ENCODE results near the gene NCKAP5.

NCKAP5 gene

DNA sequence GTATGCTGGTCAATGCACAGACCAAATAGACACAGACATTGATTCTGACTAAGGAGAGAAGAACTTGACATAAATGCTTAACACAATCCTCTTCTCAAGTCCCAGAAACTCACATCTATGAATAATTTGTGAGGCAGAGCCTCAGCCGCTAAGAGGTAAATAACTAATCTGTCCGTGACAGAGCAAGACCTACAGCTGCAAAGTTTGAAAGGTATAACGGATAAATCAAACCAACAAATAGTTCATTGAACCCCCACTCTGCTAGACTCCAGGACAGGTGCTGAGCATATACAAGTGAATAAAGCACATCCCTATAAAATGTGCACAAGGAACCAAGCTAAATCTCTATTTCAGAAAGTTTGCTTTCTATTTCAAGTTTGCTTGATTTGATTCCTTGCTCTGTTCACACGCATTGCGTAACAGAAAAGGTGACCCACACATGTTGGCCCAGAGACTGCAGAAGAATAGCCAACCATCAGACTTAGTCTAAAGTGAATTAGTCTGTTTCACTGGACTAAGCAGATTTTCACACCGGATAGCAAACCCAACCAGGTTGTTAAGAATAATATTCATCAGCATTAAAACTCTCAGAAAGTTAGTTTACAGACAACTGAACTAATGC is 51.7 kb downstream of the NCKAP5 start:
- Histone ChIP-seq H3K27ac (no peak overlapping the region), H3K36me3 (no peaks in the 10 kb centered on the region), H3K4me3 (ENCODE audit: low read depth in 1 of 2, low read length in 1 of 2) (no peak overlapping the region), H3K9me3 (no peaks in the 10 kb centered on the region), H3K27me3 (no peaks in the 10 kb centered on the region), H3K4me1 (ENCODE audit: control insufficient read depth in 1 of 2, insufficient read depth in 1 of 2, low read depth in 1 of 2, low read length in 1 of 2) (no peaks in the 10 kb centered on the region)
- TF ChIP-seq, protein P1, sequence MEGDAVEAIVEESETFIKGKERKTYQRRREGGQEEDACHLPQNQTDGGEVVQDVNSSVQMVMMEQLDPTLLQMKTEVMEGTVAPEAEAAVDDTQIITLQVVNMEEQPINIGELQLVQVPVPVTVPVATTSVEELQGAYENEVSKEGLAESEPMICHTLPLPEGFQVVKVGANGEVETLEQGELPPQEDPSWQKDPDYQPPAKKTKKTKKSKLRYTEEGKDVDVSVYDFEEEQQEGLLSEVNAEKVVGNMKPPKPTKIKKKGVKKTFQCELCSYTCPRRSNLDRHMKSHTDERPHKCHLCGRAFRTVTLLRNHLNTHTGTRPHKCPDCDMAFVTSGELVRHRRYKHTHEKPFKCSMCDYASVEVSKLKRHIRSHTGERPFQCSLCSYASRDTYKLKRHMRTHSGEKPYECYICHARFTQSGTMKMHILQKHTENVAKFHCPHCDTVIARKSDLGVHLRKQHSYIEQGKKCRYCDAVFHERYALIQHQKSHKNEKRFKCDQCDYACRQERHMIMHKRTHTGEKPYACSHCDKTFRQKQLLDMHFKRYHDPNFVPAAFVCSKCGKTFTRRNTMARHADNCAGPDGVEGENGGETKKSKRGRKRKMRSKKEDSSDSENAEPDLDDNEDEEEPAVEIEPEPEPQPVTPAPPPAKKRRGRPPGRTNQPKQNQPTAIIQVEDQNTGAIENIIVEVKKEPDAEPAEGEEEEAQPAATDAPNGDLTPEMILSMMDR (IDR thresholded peaks at IDR 0.05): no peak

DNA sequence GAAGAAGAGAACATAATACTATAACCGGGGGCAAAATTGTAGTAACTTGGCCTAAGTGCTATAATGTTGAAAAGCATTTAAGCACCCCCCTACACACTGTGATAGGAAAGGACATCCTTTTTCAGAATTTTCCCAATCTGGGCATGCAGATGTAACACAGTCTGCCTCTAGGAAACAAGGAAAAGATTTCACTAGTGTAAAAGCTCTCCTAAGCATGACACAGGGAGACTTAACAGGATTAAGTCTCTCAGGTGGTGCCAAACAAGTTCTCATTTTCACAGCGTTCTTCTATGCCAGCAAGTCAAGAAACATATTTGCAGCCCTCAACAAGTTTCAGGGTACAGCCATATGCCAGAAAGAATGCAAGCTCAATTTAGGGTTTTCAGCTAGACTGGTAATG is 53.0 kb downstream of the NCKAP5 start:
- Histone ChIP-seq H3K27me3 (no peaks in the 10 kb centered on the region), H3K4me1 (ENCODE audit: control insufficient read depth in 1 of 2, insufficient read depth in 1 of 2, low read depth in 1 of 2, low read length in 1 of 2) (no peaks in the 10 kb centered on the region), H3K4me3 (ENCODE audit: low read depth in 1 of 2, low read length in 1 of 2) (no peak overlapping the region), H3K9me3 (no peaks in the 10 kb centered on the region), H3K27ac (no peak overlapping the region), H3K36me3 (no peaks in the 10 kb centered on the region)
- TF ChIP-seq, protein P1 (IDR thresholded peaks at IDR 0.05): no peak

DNA sequence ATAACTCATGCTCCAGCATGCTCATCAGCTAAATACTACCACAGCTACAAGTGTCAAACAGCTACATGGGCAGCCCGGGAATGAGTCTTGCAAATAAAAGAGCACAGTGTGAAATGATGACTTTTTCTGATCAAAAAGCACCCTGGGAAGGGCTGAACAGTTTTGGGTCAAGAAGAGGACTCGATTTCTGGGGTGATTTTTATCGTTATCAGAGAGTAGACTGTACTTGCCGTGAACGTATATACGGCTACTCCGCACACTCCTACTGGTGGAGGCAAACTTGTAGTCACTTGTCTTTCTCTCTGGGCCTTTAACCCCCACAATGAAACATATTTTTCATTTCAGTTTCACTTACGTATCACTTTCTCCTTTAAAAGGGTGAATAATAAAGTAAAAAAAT is 54.4 kb downstream of the NCKAP5 start:
- no peaks in the 10 kb centered on the region for H3K4me1 ChIP-seq (ENCODE audit: control insufficient read depth in 1 of 2, insufficient read depth in 1 of 2, low read depth in 1 of 2, low read length in 1 of 2)
- no peaks in the 10 kb centered on the region for H3K36me3 ChIP-seq
- H3K4me3 ChIP-seq (ENCODE audit: low read depth in 1 of 2, low read length in 1 of 2): no peak overlapping the region
- H3K9me3 ChIP-seq: no peaks in the 10 kb centered on the region
- no peak overlapping the region for H3K27ac ChIP-seq
- no peaks in the 10 kb centered on the region for H3K27me3 ChIP-seq
- TF ChIP-seq, protein P1 (IDR thresholded peaks at IDR 0.05): no peak

DNA sequence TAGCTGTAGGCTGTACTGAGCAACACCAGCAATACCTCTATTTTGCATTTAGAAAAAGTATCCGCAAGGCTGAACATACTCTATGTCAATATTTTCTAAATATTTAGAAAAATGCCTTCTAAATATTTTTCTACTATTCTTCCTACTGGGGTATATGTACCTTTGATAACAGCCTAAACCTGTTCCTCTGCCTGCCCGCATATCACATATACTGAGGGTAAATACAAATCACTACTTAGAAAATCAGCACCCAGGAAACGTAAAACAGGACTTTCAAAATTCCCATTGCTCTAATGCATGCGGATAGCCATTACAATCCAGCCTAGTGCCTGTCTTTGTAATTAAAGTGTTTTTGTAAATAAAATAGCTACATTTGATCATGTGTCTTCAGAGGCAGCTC is 56.1 kb downstream of the NCKAP5 start:
- no peaks in the 10 kb centered on the region for H3K9me3 ChIP-seq
- no peaks in the 10 kb centered on the region for H3K36me3 ChIP-seq
- no peaks in the 10 kb centered on the region for H3K4me1 ChIP-seq (ENCODE audit: control insufficient read depth in 1 of 2, insufficient read depth in 1 of 2, low read depth in 1 of 2, low read length in 1 of 2)
- TF ChIP-seq, protein P1 (IDR thresholded peaks at IDR 0.05): no peak
- no peaks in the 10 kb centered on the region for H3K27me3 ChIP-seq
- no peak overlapping the region for H3K27ac ChIP-seq
- no peak overlapping the region for H3K4me3 ChIP-seq (ENCODE audit: low read depth in 1 of 2, low read length in 1 of 2)

DNA sequence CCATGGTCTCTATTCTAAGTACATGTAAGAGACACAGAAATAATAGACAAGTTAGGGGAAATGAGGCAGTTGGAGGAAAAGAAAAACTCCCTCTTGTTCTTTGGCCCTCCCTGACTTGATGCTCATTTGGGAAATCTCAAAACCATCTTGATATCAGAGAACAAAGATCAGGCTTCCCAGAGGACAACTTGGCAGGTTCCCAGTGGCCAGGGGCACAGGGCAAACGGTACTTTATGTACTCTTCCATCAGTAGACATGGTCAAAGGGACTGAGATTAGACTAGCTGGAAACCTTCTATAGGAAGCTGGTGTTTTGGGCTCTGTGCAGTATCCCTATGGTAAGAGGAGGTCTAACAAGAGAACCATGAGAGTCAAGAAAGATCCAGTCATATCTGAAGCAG is 56.6 kb downstream of the NCKAP5 start:
- no peaks in the 10 kb centered on the region for H3K4me1 ChIP-seq (ENCODE audit: control insufficient read depth in 1 of 2, insufficient read depth in 1 of 2, low read depth in 1 of 2, low read length in 1 of 2)
- H3K36me3 ChIP-seq: no peaks in the 10 kb centered on the region
- H3K4me3 ChIP-seq (ENCODE audit: low read depth in 1 of 2, low read length in 1 of 2): no peak overlapping the region
- TF ChIP-seq, protein P1 (IDR thresholded peaks at IDR 0.05): no peak
- H3K27me3 ChIP-seq: no peaks in the 10 kb centered on the region
- no peaks in the 10 kb centered on the region for H3K9me3 ChIP-seq
- no peak overlapping the region for H3K27ac ChIP-seq

DNA sequence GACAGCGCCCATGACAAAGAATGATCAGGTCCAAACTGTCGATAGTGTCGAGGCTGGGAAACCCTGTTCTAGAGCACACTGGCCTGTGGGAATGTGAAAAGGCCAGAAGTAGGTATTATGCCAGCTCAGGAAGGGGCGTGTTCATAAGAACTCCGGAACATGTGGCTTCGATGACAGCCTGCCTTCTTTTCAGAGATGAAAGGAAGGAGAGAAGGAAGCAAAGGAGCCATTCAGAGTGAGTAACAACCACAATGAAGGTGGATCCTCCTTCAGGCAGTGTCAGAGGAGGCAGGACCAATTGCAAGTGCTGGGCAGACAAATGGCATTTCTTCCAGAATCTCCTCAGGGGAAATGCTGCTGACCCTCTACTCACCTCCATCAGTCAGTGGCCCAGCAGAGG is 58.5 kb downstream of the NCKAP5 start:
- no peak overlapping the region for H3K4me3 ChIP-seq (ENCODE audit: low read depth in 1 of 2, low read length in 1 of 2)
- no peaks in the 10 kb centered on the region for H3K9me3 ChIP-seq
- H3K27me3 ChIP-seq: no peaks in the 10 kb centered on the region
- no peaks in the 10 kb centered on the region for H3K36me3 ChIP-seq
- TF ChIP-seq, protein P1 (IDR thresholded peaks at IDR 0.05): no peak
- no peaks in the 10 kb centered on the region for H3K4me1 ChIP-seq (ENCODE audit: control insufficient read depth in 1 of 2, insufficient read depth in 1 of 2, low read depth in 1 of 2, low read length in 1 of 2)
- H3K27ac ChIP-seq: no peak overlapping the region
